Chondrocyte (in vitro differentiated cells): Measurements from ENCODE around the gene SMIM7. TPM values are rescaled to one million over a fixed set of nuclear protein-coding genes. Genes with fewer than 3 reads are reported as not detected.

Source experiments
- DNase-seq: peaks from one replicate; pipeline ENCODE4 v3.0.0; 2021; ENCODE audit warnings: mixed read lengths, low spot score
- H3K27ac Mint-ChIP-seq: one replicate; pipeline ENCODE4 v1.8.0; 2021; ENCODE audit warnings: mild to moderate bottlenecking, moderate library complexity, mixed read lengths; ENCODE audit not compliant: unreplicated experiment
- H3K27me3 Mint-ChIP-seq: 2 replicates; pipeline ENCODE4 v1.8.0; 2021; ENCODE audit warnings: low read depth, mixed read lengths
- H3K36me3 Mint-ChIP-seq: 2 replicates; pipeline ENCODE4 v1.8.0; 2021; ENCODE audit warnings: low read depth, mixed read lengths
- H3K4me1 Mint-ChIP-seq: 2 replicates; pipeline ENCODE4 v1.8.0; 2021; ENCODE audit warnings: low read depth, mild to moderate bottlenecking, mixed read lengths
- H3K4me3 Mint-ChIP-seq: one replicate; pipeline ENCODE4 v1.8.0; 2021; ENCODE audit warnings: mild to moderate bottlenecking, moderate library complexity, mixed read lengths; ENCODE audit not compliant: unreplicated experiment
- H3K9me3 Mint-ChIP-seq: 2 replicates; pipeline ENCODE4 v1.8.0; 2021; ENCODE audit warnings: low read depth, mixed read lengths
- total RNA-seq: library from RNA; stranded (reverse); gene quantifications from 3 replicates; pipeline ENCODE4 v1.2.1, GENCODE V29; 2021
- TF ChIP-seq, protein P1 (sequence below): fragments of 200-600 bp; sonication (generic); IDR thresholded peaks from 2 replicates; pipeline ENCODE4 v1.5.0; 2021; ENCODE audit warnings: antibody characterized with exemption, mild to moderate bottlenecking, moderate library complexity

The SMIM7 gene
- total RNA-seq, 1 donor from 2014 or later = 47.7 TPM

GRCh38 chr19:16684216-16684615 is 24.3 kb upstream of the SMIM7 start:
- Mint-ChIP-seq H3K4me1 (peaks cover 9% of the 10 kb centered on the region), H3K9me3 (peaks cover 8% of the 10 kb centered on the region), H3K27me3 (no peaks in the 10 kb centered on the region), H3K36me3 (peaks cover 9% of the 10 kb centered on the region), H3K4me3 (no peak overlapping the region), H3K27ac (no peak overlapping the region)
- TF ChIP-seq, protein P1, sequence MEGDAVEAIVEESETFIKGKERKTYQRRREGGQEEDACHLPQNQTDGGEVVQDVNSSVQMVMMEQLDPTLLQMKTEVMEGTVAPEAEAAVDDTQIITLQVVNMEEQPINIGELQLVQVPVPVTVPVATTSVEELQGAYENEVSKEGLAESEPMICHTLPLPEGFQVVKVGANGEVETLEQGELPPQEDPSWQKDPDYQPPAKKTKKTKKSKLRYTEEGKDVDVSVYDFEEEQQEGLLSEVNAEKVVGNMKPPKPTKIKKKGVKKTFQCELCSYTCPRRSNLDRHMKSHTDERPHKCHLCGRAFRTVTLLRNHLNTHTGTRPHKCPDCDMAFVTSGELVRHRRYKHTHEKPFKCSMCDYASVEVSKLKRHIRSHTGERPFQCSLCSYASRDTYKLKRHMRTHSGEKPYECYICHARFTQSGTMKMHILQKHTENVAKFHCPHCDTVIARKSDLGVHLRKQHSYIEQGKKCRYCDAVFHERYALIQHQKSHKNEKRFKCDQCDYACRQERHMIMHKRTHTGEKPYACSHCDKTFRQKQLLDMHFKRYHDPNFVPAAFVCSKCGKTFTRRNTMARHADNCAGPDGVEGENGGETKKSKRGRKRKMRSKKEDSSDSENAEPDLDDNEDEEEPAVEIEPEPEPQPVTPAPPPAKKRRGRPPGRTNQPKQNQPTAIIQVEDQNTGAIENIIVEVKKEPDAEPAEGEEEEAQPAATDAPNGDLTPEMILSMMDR = no peak
- DNase-seq = no peak

DNA sequence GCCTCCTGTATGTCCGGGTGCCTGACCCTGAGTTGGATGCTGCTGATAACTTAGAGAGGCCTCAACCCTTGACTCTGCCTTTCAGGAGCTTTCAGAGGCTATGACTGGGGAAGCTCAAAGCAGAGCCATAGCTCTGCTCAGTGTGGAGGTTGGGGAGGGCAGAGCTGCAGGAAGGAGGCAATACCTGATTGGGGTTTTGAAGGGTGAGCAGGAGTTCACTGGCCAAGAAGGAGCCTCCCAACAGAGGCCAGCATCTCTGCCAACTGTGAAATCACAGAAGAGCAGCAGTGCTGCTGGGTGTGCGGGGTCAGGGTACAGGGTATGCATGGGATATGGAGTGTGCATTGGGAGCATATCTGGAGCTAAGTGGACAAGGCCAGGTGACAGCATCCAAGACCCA is 22.6 kb upstream of the SMIM7 start:
- Mint-ChIP-seq H3K27me3 (no peaks in the 10 kb centered on the region), H3K9me3 (peaks cover 8% of the 10 kb centered on the region), H3K4me3 (no peak overlapping the region), H3K36me3 (peaks cover 9% of the 10 kb centered on the region), H3K4me1 (peaks cover 9% of the 10 kb centered on the region), H3K27ac (no peak overlapping the region)
- no peak for DNase-seq
- TF ChIP-seq, protein P1 = no peak

DNA sequence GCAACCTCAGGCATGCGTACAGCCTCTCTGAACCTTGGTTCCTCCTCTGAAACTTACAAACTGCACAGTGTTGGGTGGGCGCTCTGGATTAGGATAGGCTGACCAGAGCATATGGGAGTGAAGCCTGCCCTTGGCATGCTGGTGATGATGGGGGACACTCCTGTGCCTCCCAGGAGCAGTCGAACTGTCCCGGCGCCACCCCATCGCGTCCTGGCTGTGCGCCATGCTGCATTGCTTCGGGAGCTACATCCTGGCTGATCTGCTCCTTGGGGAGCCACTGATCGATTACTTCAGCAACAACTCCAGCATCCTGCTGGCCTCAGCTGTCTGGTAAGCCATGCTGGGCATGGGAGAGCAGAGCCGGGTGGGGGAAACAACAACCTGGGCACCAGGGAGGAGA is 19.9 kb upstream of the SMIM7 start:
- no peak overlapping the region for H3K27ac Mint-ChIP-seq

DNA sequence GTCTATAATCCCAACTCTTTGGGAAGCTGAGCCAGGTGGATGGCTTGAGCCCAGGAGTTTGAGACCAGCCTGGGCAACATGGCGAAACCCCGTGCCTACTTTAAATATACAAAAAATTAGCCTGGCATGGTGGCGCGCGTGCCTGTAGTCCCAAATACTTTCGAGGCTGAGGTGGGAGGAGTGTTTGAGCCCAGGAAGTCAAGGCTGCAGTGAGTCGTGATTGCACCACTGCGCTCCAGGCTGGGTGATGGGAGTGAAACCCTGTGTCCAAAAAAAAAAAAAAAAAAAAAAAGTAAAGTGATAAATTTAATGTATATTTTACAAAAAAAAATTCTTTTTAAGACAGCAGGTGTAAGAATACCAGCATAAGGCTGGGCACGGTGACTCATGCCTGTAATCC is 18.6 kb upstream of the SMIM7 start:
- no peak for DNase-seq
- TF ChIP-seq, protein P1 = no peak
- Mint-ChIP-seq H3K36me3 (peaks cover 9% of the 10 kb centered on the region), H3K27me3 (no peaks in the 10 kb centered on the region), H3K27ac (no peak overlapping the region), H3K9me3 (peaks cover 8% of the 10 kb centered on the region), H3K4me3 (no peak overlapping the region), H3K4me1 (no peaks in the 10 kb centered on the region)

More for the DNA sequence above, 19.9 kb upstream of the SMIM7 start:
- Mint-ChIP-seq H3K27me3 (no peaks in the 10 kb centered on the region), H3K4me1 (no peaks in the 10 kb centered on the region), H3K36me3 (peaks cover 9% of the 10 kb centered on the region), H3K4me3 (no peak overlapping the region), H3K9me3 (peaks cover 8% of the 10 kb centered on the region)
- TF ChIP-seq, protein P1 = no peak
- no peak for DNase-seq

GRCh38 chr19:16677055-16677454 is 17.1 kb upstream of the SMIM7 start:
- Mint-ChIP-seq H3K4me3 (no peak overlapping the region), H3K27me3 (no peaks in the 10 kb centered on the region), H3K36me3 (peaks cover 9% of the 10 kb centered on the region), H3K4me1 (no peaks in the 10 kb centered on the region), H3K27ac (no peak overlapping the region), H3K9me3 (peaks cover 8% of the 10 kb centered on the region)
- TF ChIP-seq, protein P1 = no peak
- DNase-seq = no peak
